IMR-90 (cell line): ENCODE results near the gene ANKS3. TPM values are rescaled to one million over a fixed set of nuclear protein-coding genes. Genes with fewer than 3 reads are reported as not detected.
A peak's percentile ranks its signal among the peaks of the same experiment; 100 is the strongest.

Experiments
- ATAC-seq: fragments of 200-7000 bp; cut with Tn5 transposase; 2 replicates; pipeline ENCODE4 v1.9.1; 2020; ENCODE audit warnings: low read depth, mild to moderate bottlenecking, moderate library complexity
- BruUV-seq: library from RNA; stranded (reverse); fragments of 400-500 nt; replicated peaks from 2 replicates; lab custom pipeline; 2021; lab: Mats Ljungman, UMichigan
- CTCF ChIA-PET: fragments of 300-600 bp; formaldehyde crosslinking; extraction: SDS; loops from one replicate; lab custom pipeline; 2021; ENCODE audit warnings: antibody characterized with exemption; lab: Yijun Ruan, JAX
- POLR2A ChIA-PET: fragments of 300-600 bp; sonication (Branson Sonifier 250); formaldehyde crosslinking; loops from one replicate; lab custom pipeline; 2022; ENCODE audit warnings: antibody characterized with exemption; ENCODE audit not compliant: unreplicated experiment; lab: Charles Lee
- DNase-seq: peaks from one replicate; pipeline ENCODE4 v3.0.0; 2013
- H2AFZ ChIP-seq: replicated peaks from 2 replicates; pipeline ENCODE3; 2013; ENCODE audit warnings: low read length, mild to moderate bottlenecking; ENCODE audit not compliant: poor library complexity
- H2AK5ac ChIP-seq: 2 replicates; pipeline ENCODE4 v1.6.1; 2013; ENCODE audit warnings: low read depth, low read length, inconsistent platforms
- H2AK9ac ChIP-seq: replicated peaks from 2 replicates; pipeline ENCODE3; 2013; ENCODE audit warnings: mild to moderate bottlenecking, low read depth, low read length, moderate library complexity; ENCODE audit not compliant: poor library complexity
- H2BK120ac ChIP-seq: 2 replicates; pipeline ENCODE4 v1.6.1; 2013; ENCODE audit warnings: low read depth, low read length, inconsistent platforms
- H2BK15ac ChIP-seq: 3 replicates; pipeline ENCODE4 v1.6.1; 2013; ENCODE audit warnings: low read depth, low read length, inconsistent platforms
- H2BK20ac ChIP-seq: 2 replicates; pipeline ENCODE4 v1.6.1; 2013; ENCODE audit warnings: low read depth, mild to moderate bottlenecking, inconsistent platforms, low read length, moderate library complexity
- H2BK5ac ChIP-seq: 2 replicates; pipeline ENCODE4 v1.6.1; 2013; ENCODE audit warnings: mild to moderate bottlenecking, low read depth, low read length, inconsistent platforms; ENCODE audit not compliant: poor library complexity, severe bottlenecking
- H3K14ac ChIP-seq: replicated peaks from 2 replicates; pipeline ENCODE4 v1.6.1; 2013; ENCODE audit warnings: low read depth, low read length, inconsistent platforms
- H3K18ac ChIP-seq: 2 replicates; pipeline ENCODE4 v1.6.1; 2013; ENCODE audit warnings: low read depth, low read length, control low read depth
- H3K23ac ChIP-seq: 2 replicates; pipeline ENCODE4 v1.6.1; 2013; ENCODE audit warnings: low read depth, low read length, inconsistent platforms
- H3K27ac ChIP-seq: 2 replicates; pipeline ENCODE4 v1.5.1; 2013; ENCODE audit warnings: mild to moderate bottlenecking, control low read depth, low read length; ENCODE audit not compliant: insufficient read depth
- H3K27me3 ChIP-seq: 2 replicates; pipeline ENCODE4 v1.6.1; 2013; ENCODE audit warnings: low read length; ENCODE audit not compliant: control insufficient read depth, insufficient read depth
- H3K36me3 ChIP-seq: 2 replicates; pipeline ENCODE4 v1.6.1; 2013; ENCODE audit warnings: low read length, mixed read lengths; ENCODE audit not compliant: control insufficient read depth, insufficient read depth
- H3K4ac ChIP-seq: 2 replicates; pipeline ENCODE4 v1.6.1; 2013; ENCODE audit warnings: low read depth, low read length, inconsistent platforms
- H3K4me1 ChIP-seq: 2 replicates; pipeline ENCODE4 v1.6.1; 2013; ENCODE audit warnings: low read length, mixed read lengths; ENCODE audit not compliant: control insufficient read depth, insufficient read depth
- H3K4me2 ChIP-seq: 2 replicates; pipeline ENCODE4 v1.6.1; 2013; ENCODE audit warnings: low read depth, mild to moderate bottlenecking, control low read depth, low read length, moderate library complexity
- H3K4me3 ChIP-seq: 2 replicates; pipeline ENCODE4 v1.5.1; 2013; ENCODE audit warnings: low read depth, mild to moderate bottlenecking, control low read depth, low read length, moderate library complexity; ENCODE audit not compliant: insufficient read depth
- H3K56ac ChIP-seq: 2 replicates; pipeline ENCODE4 v1.6.1; 2013; ENCODE audit warnings: low read length, inconsistent platforms; ENCODE audit not compliant: insufficient read depth; ENCODE audit errors: extremely low read depth
- H3K79me1 ChIP-seq, 2 experiments: 2 replicates each; pipeline ENCODE4 v1.6.1; 2013; ENCODE audit warnings: low read length in 2 of 2, inconsistent platforms in 1 of 2, low read depth in 1 of 2
- H3K9ac ChIP-seq: 2 replicates; pipeline ENCODE4 v1.6.1; 2013; ENCODE audit warnings: low read depth, low read length, control low read depth
- H3K9me1 ChIP-seq: 2 replicates; pipeline ENCODE4 v1.6.1; 2013; ENCODE audit warnings: low read length, inconsistent platforms; ENCODE audit not compliant: insufficient read depth
- H3K9me3 ChIP-seq: 2 replicates; pipeline ENCODE4 v1.6.1; 2013; ENCODE audit warnings: low read length; ENCODE audit not compliant: control insufficient read depth, insufficient read depth
- H4K20me1 ChIP-seq: 2 replicates; pipeline ENCODE4 v1.6.1; 2013; ENCODE audit warnings: low read length, inconsistent platforms; ENCODE audit not compliant: insufficient read depth
- H4K5ac ChIP-seq: 2 replicates; pipeline ENCODE4 v1.6.1; 2013; ENCODE audit warnings: mild to moderate bottlenecking, low read depth, low read length, control low read depth
- H4K8ac ChIP-seq, 2 experiments: 2 replicates each; pipeline ENCODE4 v1.6.1; 2013; ENCODE audit warnings: low read depth in 2 of 2, low read length in 2 of 2, control low read depth in 1 of 2, inconsistent platforms in 1 of 2
- H4K91ac ChIP-seq: 2 replicates; pipeline ENCODE4 v1.6.1; 2013; ENCODE audit warnings: low read depth, low read length, inconsistent platforms; ENCODE audit not compliant: insufficient read depth
- BHLHE40 ChIP-seq: fragments of 150-350 bp; IDR thresholded peaks from 2 replicates; pipeline ENCODE4 v1.6.1; 2016; ENCODE audit warnings: mild to moderate bottlenecking, low read depth, low read length
- CEBPB ChIP-seq: IDR thresholded peaks from 2 replicates; pipeline ENCODE4 v1.6.1; 2012; ENCODE audit warnings: low read depth, low read length, improper control_type of control experiment
- CHD1 ChIP-seq: IDR thresholded peaks from 2 replicates; pipeline ENCODE4 v1.6.1; 2012; ENCODE audit warnings: low read depth, low read length, improper control_type of control experiment
- CTCF ChIP-seq: conservative IDR thresholded peaks from 2 replicates; pipeline ENCODE4 v1.5.1; 2012; ENCODE audit warnings: mild to moderate bottlenecking, low read depth, low read length, improper control_type of control experiment
- ELK1 ChIP-seq: fragments of 150-350 bp; IDR thresholded peaks from 2 replicates; pipeline ENCODE4 v1.6.1; 2016; ENCODE audit warnings: low read depth, mild to moderate bottlenecking, low read length, moderate library complexity, borderline replicate concordance
- FOS ChIP-seq: fragments of 150-350 bp; IDR thresholded peaks from 2 replicates; pipeline ENCODE4 v1.6.1; 2016; ENCODE audit warnings: low read depth, low read length
- MAFK ChIP-seq: IDR thresholded peaks from 2 replicates; pipeline ENCODE4 v1.6.1; 2012; ENCODE audit warnings: low read depth, low read length, improper control_type of control experiment
- MAZ ChIP-seq: IDR thresholded peaks from 2 replicates; pipeline ENCODE4 v1.6.1; 2012; ENCODE audit warnings: low read depth, mild to moderate bottlenecking, low read length, improper control_type of control experiment, moderate library complexity, borderline replicate concordance
- MXI1 ChIP-seq: IDR thresholded peaks from 2 replicates; pipeline ENCODE4 v1.6.1; 2012; ENCODE audit warnings: low read depth, mild to moderate bottlenecking, low read length, moderate library complexity, borderline replicate concordance
- POLR2A ChIP-seq: IDR thresholded peaks from 2 replicates; pipeline ENCODE4 v1.6.1; 2012; ENCODE audit warnings: mild to moderate bottlenecking, low read depth, low read length
- RFX5 ChIP-seq: IDR thresholded peaks from 2 replicates; pipeline ENCODE4 v1.8.0; 2012; ENCODE audit warnings: low read depth, mild to moderate bottlenecking, low read length, moderate library complexity
- SMC3 ChIP-seq: fragments of 150-350 bp; IDR thresholded peaks from 2 replicates; pipeline ENCODE4 v1.6.1; 2016; ENCODE audit warnings: low read depth, mild to moderate bottlenecking, antibody characterized with exemption, low read length, moderate library complexity
- USF2 ChIP-seq: fragments of 150-350 bp; IDR thresholded peaks from 2 replicates; pipeline ENCODE4 v1.6.1; 2017; ENCODE audit warnings: mild to moderate bottlenecking, antibody characterized with exemption, low read length, low read depth
- WGBS, 2 experiments: methylation state at CpG; one replicate each; pipeline versions ENCODE4 v1.1.5 to v1.1.7; 2013; ENCODE audit warnings: missing lambda C conversion rate in 2 of 2; ENCODE audit not compliant: insufficient read length in 1 of 2; ENCODE audit errors: extremely low coverage in 2 of 2; 5-methylcytosine and 5-hydroxymethylcytosine counted together
- dilution Hi-C: fragments of 300-500 bp; cut with HindIII; formaldehyde crosslinking; loops from one replicate; pipeline ENCODE4 v1.14.3; 2018; ENCODE audit warnings: low sequenced_read_pairs; ENCODE audit not compliant: unreplicated experiment
- in situ Hi-C: fragments of 300-500 bp; cut with MboI; formaldehyde crosslinking; loops from 3 replicates; pipeline ENCODE4 v1.14.3; 2019; ENCODE audit warnings: low sequenced_read_pairs, inconsistent platforms, mixed read lengths
- intact Hi-C: fragments of 100-400 bp; cut with micrococcal nuclease; formaldehyde crosslinking; loops from 2 replicates; pipeline ENCODE4 v1.10.0; 2022
- polyA plus RNA-seq, 3 experiments: library from polyadenylated mRNA; depleted of rRNA; stranded (reverse); fragments of >200 nt; gene quantifications; 2 replicates each; pipeline ENCODE4 v1.2.3, GENCODE V29; 2012; ENCODE audit warnings: low replicate concordance in 1 of 3
- total RNA-seq: library from RNA; depleted of rRNA; stranded (reverse); fragments of >200 nt; gene quantifications from 2 replicates; pipeline ENCODE4 v1.2.3, GENCODE V29; 2012

The ANKS3 gene
- total and polyA plus RNA-seq, 2 of the 4 experiments (the other 2 are of a cell fraction), result 24.4 to 25.0 TPM

GRCh38 chr16:4766875-4767628 lies 33.0 kb upstream of the ANKS3 start, which contains the start of gene ZNF500:
TSS of gene ZNF500 (minus strand) at chr16:4767162. CDS start at chr16:4765978, 1,184 bp downstream.
- ChIA-PET POLR2A (no interaction called here), CTCF (no interaction called here)
- ATAC-seq (peak; percentile 92), DNase-seq (peak; percentile 95)
- no peak within 1 kb of the TSS for H2BK20ac ChIP-seq
- peak within 1 kb of the TSS; percentile 76 for H3K9ac ChIP-seq
- no peak within 1 kb of the TSS for H2BK15ac ChIP-seq
- H3K18ac ChIP-seq, result no peak within 1 kb of the TSS
- peak within 1 kb of the TSS; percentile 23 for H4K91ac ChIP-seq
- dilution Hi-C loops, result no loop called here
- H3K27ac ChIP-seq, result peak within 1 kb of the TSS; percentile 75
- H3K56ac ChIP-seq, result no peak within 1 kb of the TSS
- intact Hi-C loops, result loop anchor here (2.0 to 5.0 kb wide), 2 partner anchors 32 to 35 kb away; partner anchors contain the start of genes ANKS3, DNAAF8 and ROGDI
- H3K14ac ChIP-seq, result peak within 1 kb of the TSS; percentile 48; the same call in 1 of the 2 replicates
- H2BK5ac ChIP-seq, result peak within 1 kb of the TSS; percentile 73
- 3% methylated on average over 42 of the region's 72 CpGs; no CpG with 5 or more reads in 1 of the 2 experiments for WGBS, 2 experiments
- peak within 1 kb of the TSS; percentile 62 to 99; a peak in 3 of 4 replicates for H4K8ac ChIP-seq
- H3K23ac ChIP-seq, result peak within 1 kb of the TSS; percentile 82
- peak within 1 kb of the TSS; percentile 88 for H3K4me3 ChIP-seq
- in situ Hi-C loops, result loop anchor here (10.0 kb wide), 1 partner anchor 188 kb away; the partner anchor contains the start of gene SEC14L5
- H2AK5ac ChIP-seq, result peak within 1 kb of the TSS; percentile 89
- peak within 1 kb of the TSS; percentile 95 for H2AFZ ChIP-seq
- H4K5ac ChIP-seq, result peak within 1 kb of the TSS; percentile 87
- H3K4ac ChIP-seq, result peak within 1 kb of the TSS; percentile 59
- peaks cover 23% of the 10 kb centered on the region; the same call in 1 of the 2 replicates for H3K36me3 ChIP-seq
- H4K20me1 ChIP-seq, result no peaks in the 10 kb centered on the region; the same call in 1 of the 2 replicates
- peaks cover 7% of the 10 kb centered on the region for H3K4me1 ChIP-seq
- H3K4me2 ChIP-seq, result peak within 1 kb of the TSS; percentile 82
- peaks cover 6% of the 10 kb centered on the region for H3K9me1 ChIP-seq
- BruUV-seq, result no TSS peak
- no peaks in the 10 kb centered on the region for H3K27me3 ChIP-seq
- 0 out of 2 replicates have a peak within 1 kb of the TSS, but pooled peaks have one; percentile 24 for H2BK120ac ChIP-seq
- H3K9me3 ChIP-seq, result no peaks in the 10 kb centered on the region
- peak within 1 kb of the TSS; percentile 91 for H2AK9ac ChIP-seq
- H3K79me1 ChIP-seq, result peaks cover 18 to 33% of the 10 kb centered on the region in 2 experiments; a peak in 3 of 4 replicates
- TF ChIP-seq MAFK (no peak), FOS (no peak), USF2 (no peak), RFX5 (no peak), MXI1 (peak; percentile 71; the same call in 1 of the 2 replicates), BHLHE40 (peak; percentile 93), SMC3 (no peak), POLR2A (peak; percentile 74), CEBPB (0 out of 2 replicates have a peak, but pooled peaks have one; percentile 4), ELK1 (no peak), CTCF (no peak), MAZ (peak; percentile 47; the same call in 1 of the 2 replicates), CHD1 (no peak)
